HepG2 (cell line): Measurements from ENCODE around the gene E2F1. TPM values are rescaled to one million over a fixed set of nuclear protein-coding genes. Genes with fewer than 3 reads are reported as not detected.

Experiments
- CEBPG ChIP-seq: IDR thresholded peaks from 2 replicates; pipeline ENCODE4 v1.6.1; 2016
- IRF9 ChIP-seq: sonication (generic); formaldehyde crosslinking; IDR thresholded peaks from 2 replicates; pipeline ENCODE4 v1.8.0; 2022; ENCODE audit warnings: missing genetic modification reagents, mild to moderate bottlenecking, borderline replicate concordance
- MED8 ChIP-seq: sonication (generic); formaldehyde crosslinking; IDR thresholded peaks from 2 replicates; pipeline ENCODE4 v1.8.1; 2023; ENCODE audit warnings: mild to moderate bottlenecking, missing genetic modification reagents; ENCODE audit not compliant: insufficient replicate concordance
- SIX4 ChIP-seq: sonication (generic); formaldehyde crosslinking; IDR thresholded peaks from 2 replicates; pipeline ENCODE4 v1.4.0; 2020; ENCODE audit warnings: missing genetic modification reagents
- TFDP1 ChIP-seq: IDR thresholded peaks from 2 replicates; pipeline ENCODE4 v1.6.1; 2016; ENCODE audit warnings: missing compliant biosample characterization, missing genetic modification reagents, borderline replicate concordance
- XBP1 ChIP-seq: sonication (generic); formaldehyde crosslinking; IDR thresholded peaks from 2 replicates; pipeline ENCODE4 v1.5.0; 2020; ENCODE audit warnings: missing genetic modification reagents
- ZBTB8A ChIP-seq: sonication (generic); formaldehyde crosslinking; IDR thresholded peaks from 2 replicates; pipeline ENCODE4 v1.4.0; 2020; ENCODE audit warnings: mild to moderate bottlenecking, low read depth, missing genetic modification reagents, borderline replicate concordance
- ZFY ChIP-seq: sonication (generic); formaldehyde crosslinking; IDR thresholded peaks from 2 replicates; pipeline ENCODE4 v1.4.0; 2020; ENCODE audit warnings: missing genetic modification reagents
- ZNF224 ChIP-seq: sonication (generic); formaldehyde crosslinking; IDR thresholded peaks from 2 replicates; pipeline ENCODE4 v1.5.0; 2020; ENCODE audit warnings: mild to moderate bottlenecking, missing genetic modification reagents
- ZNF225 ChIP-seq: sonication (generic); formaldehyde crosslinking; IDR thresholded peaks from 2 replicates; pipeline ENCODE4 v1.4.0; 2020; ENCODE audit warnings: mild to moderate bottlenecking, missing genetic modification reagents
- ZNF251 ChIP-seq: sonication (generic); formaldehyde crosslinking; IDR thresholded peaks from 2 replicates; pipeline ENCODE4 v1.9.0; 2021; ENCODE audit warnings: mild to moderate bottlenecking, missing genetic modification reagents
- ZNF331 ChIP-seq: sonication (generic); formaldehyde crosslinking; IDR thresholded peaks from 2 replicates; pipeline ENCODE4 v1.4.0; 2020; ENCODE audit warnings: missing genetic modification reagents
- ZNF451 ChIP-seq: sonication (generic); formaldehyde crosslinking; IDR thresholded peaks from 2 replicates; pipeline ENCODE4 v1.5.0; 2020; ENCODE audit warnings: mild to moderate bottlenecking, missing genetic modification reagents
- ZNF766 ChIP-seq: sonication (generic); formaldehyde crosslinking; IDR thresholded peaks from 2 replicates; pipeline ENCODE4 v1.5.0; 2020; ENCODE audit warnings: missing genetic modification reagents, borderline replicate concordance
- ZSCAN22 ChIP-seq: sonication (generic); formaldehyde crosslinking; IDR thresholded peaks from 2 replicates; pipeline ENCODE4 v1.4.0; 2020; ENCODE audit warnings: mild to moderate bottlenecking, missing genetic modification reagents
- polyA plus RNA-seq, 8 experiments: library from polyadenylated mRNA; depleted of rRNA in 3 of 8; stranded (reverse) in 7 of 8; unstranded in 1 of 8; fragments of >200 nt; fragmentation: Illumina TruSeq in 4 of 8; extraction: Trizol in 4 of 8; gene quantifications; 2 replicates each; pipeline versions ENCODE4 v1.2.1 to v1.2.3, GENCODE V29; 2011 to 2016; ENCODE audit warnings: low read depth in 4 of 8, missing spikeins in 1 of 8, mixed read lengths in 1 of 8; ENCODE audit not compliant: insufficient read depth in 1 of 8
- total RNA-seq, 5 experiments: library from RNA; depleted of rRNA; stranded (reverse); fragments of >200 nt; fragmentation: Illumina TruSeq; extraction: Trizol; gene quantifications; 2 replicates each; pipeline ENCODE4 v1.2.3, GENCODE V29; 2016; ENCODE audit warnings: low read depth in 1 of 5
- TF ChIP-seq, protein P1 (sequence below): sonication (generic); formaldehyde crosslinking; IDR thresholded peaks from 2 replicates; pipeline ENCODE4 v1.4.0; 2020; ENCODE audit warnings: missing genetic modification reagents
- TF ChIP-seq, protein P2 (sequence below): sonication (generic); formaldehyde crosslinking; IDR thresholded peaks from 2 replicates; pipeline ENCODE4 v1.5.0; 2020; ENCODE audit warnings: missing genetic modification reagents
- TF ChIP-seq, protein P3 (sequence below): sonication (generic); formaldehyde crosslinking; IDR thresholded peaks from 2 replicates; pipeline ENCODE4 v1.4.0; 2020; ENCODE audit warnings: missing genetic modification reagents

E2F1 gene
- total and polyA plus RNA-seq, 2 of the 13 experiments (the other 11 are each of a cell fraction or from before 2014, with no cell fraction given): 25.5 to 39.4 TPM

GRCh38 chr20:33674294-33675135 is 11.7 kb downstream of the E2F1 start, which contains the start of gene NECAB3 (continued):
- TF ChIP-seq CEBPG (CRISPR knock-in tag): no peak
- peak; percentile 95 for TF ChIP-seq ZFY
- peak; percentile 84; the same call in 1 of the 2 replicates for TF ChIP-seq ZNF225
- TF ChIP-seq ZNF331: peak; percentile 74; the same call in 1 of the 2 replicates
- TF ChIP-seq, protein P1, sequence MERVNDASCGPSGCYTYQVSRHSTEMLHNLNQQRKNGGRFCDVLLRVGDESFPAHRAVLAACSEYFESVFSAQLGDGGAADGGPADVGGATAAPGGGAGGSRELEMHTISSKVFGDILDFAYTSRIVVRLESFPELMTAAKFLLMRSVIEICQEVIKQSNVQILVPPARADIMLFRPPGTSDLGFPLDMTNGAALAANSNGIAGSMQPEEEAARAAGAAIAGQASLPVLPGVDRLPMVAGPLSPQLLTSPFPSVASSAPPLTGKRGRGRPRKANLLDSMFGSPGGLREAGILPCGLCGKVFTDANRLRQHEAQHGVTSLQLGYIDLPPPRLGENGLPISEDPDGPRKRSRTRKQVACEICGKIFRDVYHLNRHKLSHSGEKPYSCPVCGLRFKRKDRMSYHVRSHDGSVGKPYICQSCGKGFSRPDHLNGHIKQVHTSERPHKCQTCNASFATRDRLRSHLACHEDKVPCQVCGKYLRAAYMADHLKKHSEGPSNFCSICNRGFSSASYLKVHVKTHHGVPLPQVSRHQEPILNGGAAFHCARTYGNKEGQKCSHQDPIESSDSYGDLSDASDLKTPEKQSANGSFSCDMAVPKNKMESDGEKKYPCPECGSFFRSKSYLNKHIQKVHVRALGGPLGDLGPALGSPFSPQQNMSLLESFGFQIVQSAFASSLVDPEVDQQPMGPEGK (CRISPR knock-in tag): peak; percentile 70
- TF ChIP-seq, protein P2, sequence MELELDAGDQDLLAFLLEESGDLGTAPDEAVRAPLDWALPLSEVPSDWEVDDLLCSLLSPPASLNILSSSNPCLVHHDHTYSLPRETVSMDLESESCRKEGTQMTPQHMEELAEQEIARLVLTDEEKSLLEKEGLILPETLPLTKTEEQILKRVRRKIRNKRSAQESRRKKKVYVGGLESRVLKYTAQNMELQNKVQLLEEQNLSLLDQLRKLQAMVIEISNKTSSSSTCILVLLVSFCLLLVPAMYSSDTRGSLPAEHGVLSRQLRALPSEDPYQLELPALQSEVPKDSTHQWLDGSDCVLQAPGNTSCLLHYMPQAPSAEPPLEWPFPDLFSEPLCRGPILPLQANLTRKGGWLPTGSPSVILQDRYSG: peak; percentile 73; the same call in 1 of the 2 replicates
- TF ChIP-seq SIX4 (CRISPR knock-in tag): 0 out of 2 replicates have a peak, but pooled peaks have one; percentile 5
- peak; percentile 64; the same call in 1 of the 2 replicates for TF ChIP-seq TFDP1 (CRISPR knock-in tag)
- TF ChIP-seq ZNF224 (CRISPR knock-in tag): peak; percentile 94
- TF ChIP-seq IRF9: peak; percentile 85; the same call in 1 of the 2 replicates
- no peak for TF ChIP-seq ZSCAN22 (CRISPR knock-in tag)
- TF ChIP-seq ZBTB8A (CRISPR knock-in tag): 0 out of 2 replicates have a peak, but pooled peaks have one; percentile 66
- TF ChIP-seq ZNF251: peak; percentile 68; the same call in 1 of the 2 replicates
- no peak for TF ChIP-seq ZNF451
- TF ChIP-seq, protein P3, sequence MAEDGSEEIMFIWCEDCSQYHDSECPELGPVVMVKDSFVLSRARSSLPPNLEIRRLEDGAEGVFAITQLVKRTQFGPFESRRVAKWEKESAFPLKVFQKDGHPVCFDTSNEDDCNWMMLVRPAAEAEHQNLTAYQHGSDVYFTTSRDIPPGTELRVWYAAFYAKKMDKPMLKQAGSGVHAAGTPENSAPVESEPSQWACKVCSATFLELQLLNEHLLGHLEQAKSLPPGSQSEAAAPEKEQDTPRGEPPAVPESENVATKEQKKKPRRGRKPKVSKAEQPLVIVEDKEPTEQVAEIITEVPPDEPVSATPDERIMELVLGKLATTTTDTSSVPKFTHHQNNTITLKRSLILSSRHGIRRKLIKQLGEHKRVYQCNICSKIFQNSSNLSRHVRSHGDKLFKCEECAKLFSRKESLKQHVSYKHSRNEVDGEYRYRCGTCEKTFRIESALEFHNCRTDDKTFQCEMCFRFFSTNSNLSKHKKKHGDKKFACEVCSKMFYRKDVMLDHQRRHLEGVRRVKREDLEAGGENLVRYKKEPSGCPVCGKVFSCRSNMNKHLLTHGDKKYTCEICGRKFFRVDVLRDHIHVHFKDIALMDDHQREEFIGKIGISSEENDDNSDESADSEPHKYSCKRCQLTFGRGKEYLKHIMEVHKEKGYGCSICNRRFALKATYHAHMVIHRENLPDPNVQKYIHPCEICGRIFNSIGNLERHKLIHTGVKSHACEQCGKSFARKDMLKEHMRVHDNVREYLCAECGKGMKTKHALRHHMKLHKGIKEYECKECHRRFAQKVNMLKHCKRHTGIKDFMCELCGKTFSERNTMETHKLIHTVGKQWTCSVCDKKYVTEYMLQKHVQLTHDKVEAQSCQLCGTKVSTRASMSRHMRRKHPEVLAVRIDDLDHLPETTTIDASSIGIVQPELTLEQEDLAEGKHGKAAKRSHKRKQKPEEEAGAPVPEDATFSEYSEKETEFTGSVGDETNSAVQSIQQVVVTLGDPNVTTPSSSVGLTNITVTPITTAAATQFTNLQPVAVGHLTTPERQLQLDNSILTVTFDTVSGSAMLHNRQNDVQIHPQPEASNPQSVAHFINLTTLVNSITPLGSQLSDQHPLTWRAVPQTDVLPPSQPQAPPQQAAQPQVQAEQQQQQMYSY: peak; percentile 78; the same call in 1 of the 2 replicates
- peak; percentile 23 for TF ChIP-seq MED8
- no peak for TF ChIP-seq XBP1
- TF ChIP-seq ZNF766 (CRISPR knock-in tag): peak; percentile 80; the same call in 1 of the 2 replicates
